Esophagus muscularis mucosa (tissue), 3 donors: ENCODE results near the gene PFDN1.

Source experiments
- POLR2A ChIP-seq: fragments of 450-650 bp; IDR thresholded peaks from one replicate; pipeline ENCODE4 v1.6.1; 2017; ENCODE audit warnings: antibody characterized with exemption, moderate library complexity, mild to moderate bottlenecking, low read depth
- TF ChIP-seq, protein P1 (sequence below), 3 experiments: fragments of 200-600 bp in 2 of 3; fragments of 450-650 bp in 1 of 3; sonication (generic) in 2 of 3; IDR thresholded peaks; one replicate each; pipeline ENCODE4 v1.5.1; 2017 to 2019; ENCODE audit warnings: antibody characterized with exemption in 3 of 3, mild to moderate bottlenecking in 2 of 3, moderate library complexity in 1 of 3

DNA sequence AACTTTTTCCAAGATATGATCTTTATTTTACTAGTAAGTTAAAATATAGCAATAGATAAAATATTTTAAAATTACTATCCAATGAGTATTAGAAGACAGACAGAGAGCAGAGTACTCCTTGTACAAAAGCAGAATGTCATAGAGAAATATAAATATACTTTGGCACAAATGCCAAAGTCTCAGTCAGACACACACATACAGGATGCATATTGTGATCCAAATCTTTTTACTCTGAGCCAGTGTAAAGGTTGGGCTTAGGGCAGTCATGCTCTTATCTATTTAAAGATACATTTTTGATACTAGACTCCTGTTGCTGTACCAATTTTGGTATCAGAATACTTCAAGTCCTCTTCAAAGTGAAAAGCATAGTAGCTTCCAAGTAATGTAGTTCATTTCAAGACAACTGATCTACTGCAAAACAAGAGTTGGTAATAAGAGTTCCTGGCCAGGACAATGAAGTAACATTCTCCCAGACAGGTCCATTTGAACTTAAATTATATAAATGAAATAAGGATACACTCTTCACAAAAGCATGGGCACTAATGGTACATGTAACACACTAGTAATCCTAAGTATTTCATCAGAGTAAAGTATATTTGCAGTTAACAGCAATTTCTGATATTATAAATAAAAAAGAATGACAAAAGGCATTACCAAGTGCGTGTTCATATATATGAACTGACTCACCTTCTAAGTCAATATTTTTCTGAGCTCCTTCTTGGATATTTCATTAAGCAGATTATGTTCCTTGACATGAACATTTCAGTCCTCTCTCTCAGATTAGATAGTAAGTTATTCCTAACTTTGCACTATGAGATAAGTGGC is 10.5 kb downstream of the PFDN1 start:
- no peak for TF ChIP-seq POLR2A
- TF ChIP-seq, protein P1, sequence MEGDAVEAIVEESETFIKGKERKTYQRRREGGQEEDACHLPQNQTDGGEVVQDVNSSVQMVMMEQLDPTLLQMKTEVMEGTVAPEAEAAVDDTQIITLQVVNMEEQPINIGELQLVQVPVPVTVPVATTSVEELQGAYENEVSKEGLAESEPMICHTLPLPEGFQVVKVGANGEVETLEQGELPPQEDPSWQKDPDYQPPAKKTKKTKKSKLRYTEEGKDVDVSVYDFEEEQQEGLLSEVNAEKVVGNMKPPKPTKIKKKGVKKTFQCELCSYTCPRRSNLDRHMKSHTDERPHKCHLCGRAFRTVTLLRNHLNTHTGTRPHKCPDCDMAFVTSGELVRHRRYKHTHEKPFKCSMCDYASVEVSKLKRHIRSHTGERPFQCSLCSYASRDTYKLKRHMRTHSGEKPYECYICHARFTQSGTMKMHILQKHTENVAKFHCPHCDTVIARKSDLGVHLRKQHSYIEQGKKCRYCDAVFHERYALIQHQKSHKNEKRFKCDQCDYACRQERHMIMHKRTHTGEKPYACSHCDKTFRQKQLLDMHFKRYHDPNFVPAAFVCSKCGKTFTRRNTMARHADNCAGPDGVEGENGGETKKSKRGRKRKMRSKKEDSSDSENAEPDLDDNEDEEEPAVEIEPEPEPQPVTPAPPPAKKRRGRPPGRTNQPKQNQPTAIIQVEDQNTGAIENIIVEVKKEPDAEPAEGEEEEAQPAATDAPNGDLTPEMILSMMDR (IDR thresholded peaks at IDR 0.05) = no peak
